Erythroblast (primary cell): Measurements from ENCODE around the gene SV2B.

Source experiments
- GATA1 ChIP-seq: IDR thresholded peaks from 2 replicates; pipeline ENCODE4 v1.6.1; 2011; ENCODE audit warnings: low read depth, mild to moderate bottlenecking, control low read depth, low read length, moderate library complexity
- POLR2A ChIP-seq: IDR thresholded peaks from 2 replicates; pipeline ENCODE4 v1.6.1; 2011; ENCODE audit warnings: mild to moderate bottlenecking, low read length

DNA sequence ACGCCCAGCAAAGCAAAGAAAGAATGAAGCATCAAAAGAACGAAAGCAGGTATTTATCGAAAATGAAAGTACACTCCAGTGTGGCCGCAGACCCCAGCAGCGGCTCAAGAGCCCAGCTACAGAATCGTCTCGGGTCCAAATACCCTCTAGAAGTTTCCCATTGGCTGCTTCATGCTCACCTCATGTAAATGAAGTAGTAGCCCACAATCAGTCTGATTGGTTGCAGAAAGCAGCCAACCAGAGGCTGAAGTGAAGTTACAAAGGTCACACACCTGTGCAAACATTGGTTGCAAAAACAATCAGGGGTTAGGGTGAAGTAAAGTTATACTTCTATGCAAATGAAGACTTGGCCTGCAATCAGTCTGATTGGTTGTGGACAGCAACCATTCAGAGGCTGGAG lies 32.0 kb downstream of the SV2B start:
- TF ChIP-seq POLR2A (no peak), GATA1 (no peak)
